NCI-H226 (cell line): ENCODE results near the gene NR6A1.

Experiments used
- DNase-seq: peaks from one replicate; pipeline ENCODE4 v3.0.0-alpha.2; 2015

Gene NR6A1

GRCh38 chr9:124514125-124514524, 257.0 kb downstream of the NR6A1 start:
- no peak for DNase-seq

- no peak for DNase-seq
Observed at GRCh38 chr9:124513376-124513994, 257.6 kb downstream of the NR6A1 start.

GRCh38 chr9:124512806-124513204, 258.3 kb downstream of the NR6A1 start:
- no peak for DNase-seq

- DNase-seq = no peak
Observed at GRCh38 chr9:124511891-124512805, 259.0 kb downstream of the NR6A1 start.

GRCh38 chr9:124511426-124511840, 259.7 kb downstream of the NR6A1 start:
- no peak for DNase-seq

GRCh38 chr9:124510650-124511425, 260.3 kb downstream of the NR6A1 start:
- no peak for DNase-seq

GRCh38 chr9:124507880-124508423, 263.2 kb downstream of the NR6A1 start:
- no peak for DNase-seq

GRCh38 chr9:124506931-124507879, 263.9 kb downstream of the NR6A1 start, which contains the start of gene NR5A1:
Gene NR5A1, minus strand, starts transcription at chr9:124507399. Its CDS starts 4,004 bp downstream, at chr9:124503395.
- DNase-seq = no peak

- DNase-seq = no peak
Observed at GRCh38 chr9:124506433-124506832, 264.7 kb downstream of the NR6A1 start.

- DNase-seq = no peak
Observed at GRCh38 chr9:124505901-124506346, 265.2 kb downstream of the NR6A1 start.

- DNase-seq = no peak
Observed at GRCh38 chr9:124505006-124505900, 265.9 kb downstream of the NR6A1 start.

GRCh38 chr9:124504530-124505005, 266.5 kb downstream of the NR6A1 start:
- DNase-seq = no peak

- no peak for DNase-seq
Observed at GRCh38 chr9:124503713-124504529, 267.2 kb downstream of the NR6A1 start.

- no peak for DNase-seq
Observed at GRCh38 chr9:124502711-124503702, 268.1 kb downstream of the NR6A1 start.

- no peak for DNase-seq
Observed at GRCh38 chr9:124501771-124502320, 269.3 kb downstream of the NR6A1 start.

GRCh38 chr9:124500796-124501611, 270.1 kb downstream of the NR6A1 start:
- no peak for DNase-seq
